Stimulated activated CD8-positive, alpha-beta memory T cell treated with anti-CD3 and anti-CD28 coated beads, Interleukin-15, amount 100 ng/mL, for 4 hours (primary cell): ENCODE data around the gene E2F3.

Source experiments
- DNase-seq, 2 donors: peaks; one replicate each; pipeline ENCODE4 v3.0.0-alpha.2; 2020; ENCODE audit warnings: low read depth in 2 of 2

E2F3 gene

GRCh38 chr6:20533746-20534294 lies 132.1 kb downstream of the E2F3 start:
- DNase-seq: no peak

- peak; percentile 70 to 83 for DNase-seq
Measured at GRCh38 chr6:20534295-20535262, 132.9 kb downstream of the E2F3 start, which contains the start of gene CDKAL1. Gene CDKAL1, plus strand, starts transcription at chr6:20534457. Its CDS starts 11,894 bp downstream, at chr6:20546351.

GRCh38 chr6:20538131-20538662 lies 136.5 kb downstream of the E2F3 start:
- DNase-seq: no peak

- no peak for DNase-seq
Measured at GRCh38 chr6:20538907-20539306, 137.2 kb downstream of the E2F3 start.

- no peak for DNase-seq
Measured at GRCh38 chr6:20539387-20539786, 137.7 kb downstream of the E2F3 start.

- no peak for DNase-seq
Measured at GRCh38 chr6:20540683-20541082, 139.0 kb downstream of the E2F3 start.

GRCh38 chr6:20541382-20541781 lies 139.7 kb downstream of the E2F3 start:
- no peak for DNase-seq

GRCh38 chr6:20542927-20543602 lies 141.4 kb downstream of the E2F3 start:
- no peak for DNase-seq
